K562 (cell line): ENCODE data around the gene DARS2. TPM values are rescaled to one million over a fixed set of nuclear protein-coding genes. Genes with fewer than 3 reads are reported as not detected.

ENCODE experiments used
- CXXC5 ChIP-seq: fragments of 250-450 bp; sonication (Bioruptor Pico); IDR thresholded peaks from 2 replicates; pipeline ENCODE4 v1.8.0; 2022; ENCODE audit warnings: inconsistent platforms, mild to moderate bottlenecking, moderate library complexity
- NFIC ChIP-seq: fragments of 450-650 bp; IDR thresholded peaks from 2 replicates; pipeline ENCODE4 v1.6.1; 2017; ENCODE audit warnings: mild to moderate bottlenecking, inconsistent platforms
- SMARCC2 ChIP-seq: fragments of 450-650 bp; IDR thresholded peaks from 2 replicates; pipeline ENCODE4 v1.6.1; 2017; ENCODE audit warnings: antibody characterized with exemption, moderate library complexity, mild to moderate bottlenecking, low read depth
- YBX1 ChIP-seq: fragments of 450-650 bp; IDR thresholded peaks from 2 replicates; pipeline ENCODE4 v1.7.1; 2016; ENCODE audit warnings: mild to moderate bottlenecking
- ZNF668 ChIP-seq: fragments of 250-450 bp; sonication (Bioruptor Pico); IDR thresholded peaks from 2 replicates; pipeline ENCODE4 v1.8.0; 2022; ENCODE audit warnings: mild to moderate bottlenecking, inconsistent platforms
- polyA plus RNA-seq, 8 experiments: library from polyadenylated mRNA; depleted of rRNA in 4 of 8; stranded (reverse) in 5 of 8; unstranded in 3 of 8; fragments of >200 nt; fragmentation: Nextera tagmentation in 2 of 8; fragmentation: Illumina TruSeq in 1 of 8; extraction: Ambion mirVana in 2 of 8; extraction: Trizol in 1 of 8; gene quantifications; 2 replicates each; pipeline versions ENCODE4 v1.2.1 to v1.2.3, GENCODE V29; 2011 to 2014; ENCODE audit warnings: inconsistent platforms in 1 of 8, missing spikeins in 1 of 8
- total RNA-seq, 7 experiments: library from RNA; depleted of rRNA in 6 of 7; stranded (reverse); fragments of >200 nt in 6 of 7; fragmentation: Illumina TruSeq in 2 of 7; extraction: Trizol in 2 of 7; gene quantifications; 2 replicates each; pipeline versions ENCODE4 v1.2.1 to v1.2.3, GENCODE V29; 2011 to 2021; ENCODE audit warnings: low replicate concordance in 1 of 7
- TF ChIP-seq, protein P1 (sequence below): fragments of 200-600 bp; sonication (generic); IDR thresholded peaks from one replicate; pipeline ENCODE4 v1.6.1; 2012; ENCODE audit warnings: mild to moderate bottlenecking, low read depth, low read length, inconsistent platforms
- TF ChIP-seq, protein P2 (sequence below): fragments of 250-450 bp; sonication (Bioruptor Pico); IDR thresholded peaks from 2 replicates; pipeline ENCODE4 v1.5.0; 2021; ENCODE audit warnings: mild to moderate bottlenecking, moderate library complexity
- TF ChIP-seq, protein P3 (sequence below): sonication (generic); formaldehyde crosslinking; IDR thresholded peaks from 2 replicates; pipeline ENCODE4 v1.8.1; 2023; ENCODE audit warnings: mild to moderate bottlenecking, missing genetic modification reagents
- TF ChIP-seq, protein P4 (sequence below): fragments of 450-650 bp; IDR thresholded peaks from 2 replicates; pipeline ENCODE4 v1.6.1; 2016; ENCODE audit warnings: borderline replicate concordance

Gene DARS2
- total and polyA plus RNA-seq, 9 of the 15 experiments (the other 6 are each of a cell fraction or from before 2014, with no cell fraction given): 36.4 to 96.7 (median 68.6) TPM

DNA sequence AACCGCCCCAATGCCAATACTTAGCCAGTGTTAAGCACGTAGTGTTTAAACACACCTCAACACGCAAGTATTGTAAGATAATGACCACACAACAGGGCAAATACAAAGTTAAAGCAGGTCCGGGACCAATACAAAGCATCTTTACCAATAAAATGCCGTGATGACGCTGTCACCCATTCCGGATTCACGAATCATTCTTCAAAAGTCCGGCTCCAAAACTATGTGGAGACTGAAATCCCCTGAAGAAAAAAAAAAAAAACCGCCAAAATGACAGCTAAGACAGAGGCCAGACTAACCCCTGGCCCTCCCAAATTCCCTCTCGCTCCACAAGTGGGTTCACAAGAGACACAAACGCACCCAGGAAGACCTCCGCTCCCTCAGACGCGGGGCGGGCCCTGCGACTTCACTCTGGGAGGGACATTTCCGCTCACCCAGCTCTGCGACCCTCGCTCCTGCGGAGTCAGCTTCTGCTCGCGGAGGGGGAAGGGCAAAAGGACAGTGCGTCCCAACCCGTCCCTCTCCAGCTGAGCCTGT, 625 bp upstream of the DARS2 start (continued):
- TF ChIP-seq, protein P1, sequence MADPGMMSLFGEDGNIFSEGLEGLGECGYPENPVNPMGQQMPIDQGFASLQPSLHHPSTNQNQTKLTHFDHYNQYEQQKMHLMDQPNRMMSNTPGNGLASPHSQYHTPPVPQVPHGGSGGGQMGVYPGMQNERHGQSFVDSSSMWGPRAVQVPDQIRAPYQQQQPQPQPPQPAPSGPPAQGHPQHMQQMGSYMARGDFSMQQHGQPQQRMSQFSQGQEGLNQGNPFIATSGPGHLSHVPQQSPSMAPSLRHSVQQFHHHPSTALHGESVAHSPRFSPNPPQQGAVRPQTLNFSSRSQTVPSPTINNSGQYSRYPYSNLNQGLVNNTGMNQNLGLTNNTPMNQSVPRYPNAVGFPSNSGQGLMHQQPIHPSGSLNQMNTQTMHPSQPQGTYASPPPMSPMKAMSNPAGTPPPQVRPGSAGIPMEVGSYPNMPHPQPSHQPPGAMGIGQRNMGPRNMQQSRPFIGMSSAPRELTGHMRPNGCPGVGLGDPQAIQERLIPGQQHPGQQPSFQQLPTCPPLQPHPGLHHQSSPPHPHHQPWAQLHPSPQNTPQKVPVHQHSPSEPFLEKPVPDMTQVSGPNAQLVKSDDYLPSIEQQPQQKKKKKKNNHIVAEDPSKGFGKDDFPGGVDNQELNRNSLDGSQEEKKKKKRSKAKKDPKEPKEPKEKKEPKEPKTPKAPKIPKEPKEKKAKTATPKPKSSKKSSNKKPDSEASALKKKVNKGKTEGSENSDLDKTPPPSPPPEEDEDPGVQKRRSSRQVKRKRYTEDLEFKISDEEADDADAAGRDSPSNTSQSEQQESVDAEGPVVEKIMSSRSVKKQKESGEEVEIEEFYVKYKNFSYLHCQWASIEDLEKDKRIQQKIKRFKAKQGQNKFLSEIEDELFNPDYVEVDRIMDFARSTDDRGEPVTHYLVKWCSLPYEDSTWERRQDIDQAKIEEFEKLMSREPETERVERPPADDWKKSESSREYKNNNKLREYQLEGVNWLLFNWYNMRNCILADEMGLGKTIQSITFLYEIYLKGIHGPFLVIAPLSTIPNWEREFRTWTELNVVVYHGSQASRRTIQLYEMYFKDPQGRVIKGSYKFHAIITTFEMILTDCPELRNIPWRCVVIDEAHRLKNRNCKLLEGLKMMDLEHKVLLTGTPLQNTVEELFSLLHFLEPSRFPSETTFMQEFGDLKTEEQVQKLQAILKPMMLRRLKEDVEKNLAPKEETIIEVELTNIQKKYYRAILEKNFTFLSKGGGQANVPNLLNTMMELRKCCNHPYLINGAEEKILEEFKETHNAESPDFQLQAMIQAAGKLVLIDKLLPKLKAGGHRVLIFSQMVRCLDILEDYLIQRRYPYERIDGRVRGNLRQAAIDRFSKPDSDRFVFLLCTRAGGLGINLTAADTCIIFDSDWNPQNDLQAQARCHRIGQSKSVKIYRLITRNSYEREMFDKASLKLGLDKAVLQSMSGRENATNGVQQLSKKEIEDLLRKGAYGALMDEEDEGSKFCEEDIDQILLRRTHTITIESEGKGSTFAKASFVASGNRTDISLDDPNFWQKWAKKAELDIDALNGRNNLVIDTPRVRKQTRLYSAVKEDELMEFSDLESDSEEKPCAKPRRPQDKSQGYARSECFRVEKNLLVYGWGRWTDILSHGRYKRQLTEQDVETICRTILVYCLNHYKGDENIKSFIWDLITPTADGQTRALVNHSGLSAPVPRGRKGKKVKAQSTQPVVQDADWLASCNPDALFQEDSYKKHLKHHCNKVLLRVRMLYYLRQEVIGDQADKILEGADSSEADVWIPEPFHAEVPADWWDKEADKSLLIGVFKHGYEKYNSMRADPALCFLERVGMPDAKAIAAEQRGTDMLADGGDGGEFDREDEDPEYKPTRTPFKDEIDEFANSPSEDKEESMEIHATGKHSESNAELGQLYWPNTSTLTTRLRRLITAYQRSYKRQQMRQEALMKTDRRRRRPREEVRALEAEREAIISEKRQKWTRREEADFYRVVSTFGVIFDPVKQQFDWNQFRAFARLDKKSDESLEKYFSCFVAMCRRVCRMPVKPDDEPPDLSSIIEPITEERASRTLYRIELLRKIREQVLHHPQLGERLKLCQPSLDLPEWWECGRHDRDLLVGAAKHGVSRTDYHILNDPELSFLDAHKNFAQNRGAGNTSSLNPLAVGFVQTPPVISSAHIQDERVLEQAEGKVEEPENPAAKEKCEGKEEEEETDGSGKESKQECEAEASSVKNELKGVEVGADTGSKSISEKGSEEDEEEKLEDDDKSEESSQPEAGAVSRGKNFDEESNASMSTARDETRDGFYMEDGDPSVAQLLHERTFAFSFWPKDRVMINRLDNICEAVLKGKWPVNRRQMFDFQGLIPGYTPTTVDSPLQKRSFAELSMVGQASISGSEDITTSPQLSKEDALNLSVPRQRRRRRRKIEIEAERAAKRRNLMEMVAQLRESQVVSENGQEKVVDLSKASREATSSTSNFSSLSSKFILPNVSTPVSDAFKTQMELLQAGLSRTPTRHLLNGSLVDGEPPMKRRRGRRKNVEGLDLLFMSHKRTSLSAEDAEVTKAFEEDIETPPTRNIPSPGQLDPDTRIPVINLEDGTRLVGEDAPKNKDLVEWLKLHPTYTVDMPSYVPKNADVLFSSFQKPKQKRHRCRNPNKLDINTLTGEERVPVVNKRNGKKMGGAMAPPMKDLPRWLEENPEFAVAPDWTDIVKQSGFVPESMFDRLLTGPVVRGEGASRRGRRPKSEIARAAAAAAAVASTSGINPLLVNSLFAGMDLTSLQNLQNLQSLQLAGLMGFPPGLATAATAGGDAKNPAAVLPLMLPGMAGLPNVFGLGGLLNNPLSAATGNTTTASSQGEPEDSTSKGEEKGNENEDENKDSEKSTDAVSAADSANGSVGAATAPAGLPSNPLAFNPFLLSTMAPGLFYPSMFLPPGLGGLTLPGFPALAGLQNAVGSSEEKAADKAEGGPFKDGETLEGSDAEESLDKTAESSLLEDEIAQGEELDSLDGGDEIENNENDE: no peak
- TF ChIP-seq SMARCC2 (no peak), ZNF668 (CRISPR knock-in tag) (no peak), CXXC5 (CRISPR knock-in tag) (no peak), YBX1 (no peak), NFIC (no peak)
- TF ChIP-seq, protein P2, sequence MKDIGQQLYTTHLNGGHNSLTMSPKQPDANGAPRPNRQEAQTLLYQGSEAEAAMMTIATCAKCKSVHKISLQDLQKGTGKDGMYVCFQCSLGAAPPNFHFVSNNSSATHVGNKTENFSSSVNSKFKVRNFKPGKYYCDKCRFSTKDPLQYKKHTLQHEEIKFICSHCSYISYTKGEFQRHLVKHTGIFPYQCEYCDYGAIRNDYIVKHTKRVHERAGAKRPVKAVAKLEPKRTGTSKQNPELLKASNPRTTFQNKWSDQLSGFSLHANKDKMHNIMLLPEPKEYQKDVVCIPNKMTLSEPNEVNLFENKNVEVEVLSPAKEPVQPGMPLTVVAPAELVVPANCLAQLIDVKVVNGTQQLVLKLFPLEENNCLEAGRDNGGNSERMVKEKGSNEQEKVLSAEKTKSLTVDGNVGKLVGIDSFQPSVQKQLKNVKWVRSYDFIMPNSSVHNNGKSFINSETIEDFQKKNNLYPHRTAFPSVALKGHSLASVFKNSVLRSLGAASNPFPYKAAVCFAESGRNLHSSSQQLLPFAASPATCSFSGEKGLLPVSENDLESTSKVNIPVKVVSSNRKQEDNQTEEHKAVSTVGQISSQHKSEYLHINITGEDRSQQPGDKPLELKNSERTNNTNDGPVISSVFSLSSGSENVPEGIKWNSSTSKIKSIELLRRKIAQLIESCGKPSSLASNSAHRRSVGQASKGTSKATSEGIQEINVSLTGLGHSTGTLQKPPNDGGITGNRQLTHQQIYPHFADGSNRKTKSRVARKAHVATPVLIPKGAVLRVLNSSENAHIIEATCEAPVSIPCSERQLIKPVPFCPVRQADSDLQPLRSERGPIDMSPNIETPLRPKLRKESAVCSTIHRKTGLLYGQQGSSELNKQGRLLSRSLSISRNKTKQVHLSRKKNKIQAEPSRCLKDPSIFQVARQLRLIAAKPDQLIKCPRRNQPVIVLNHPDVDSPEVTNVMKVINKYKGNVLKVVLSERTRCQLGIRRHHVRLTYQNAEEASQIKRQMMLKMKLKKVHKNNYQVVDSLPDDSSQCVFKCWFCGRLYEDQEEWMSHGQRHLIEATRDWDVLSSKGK (CRISPR knock-in tag): no peak
- TF ChIP-seq, protein P3, sequence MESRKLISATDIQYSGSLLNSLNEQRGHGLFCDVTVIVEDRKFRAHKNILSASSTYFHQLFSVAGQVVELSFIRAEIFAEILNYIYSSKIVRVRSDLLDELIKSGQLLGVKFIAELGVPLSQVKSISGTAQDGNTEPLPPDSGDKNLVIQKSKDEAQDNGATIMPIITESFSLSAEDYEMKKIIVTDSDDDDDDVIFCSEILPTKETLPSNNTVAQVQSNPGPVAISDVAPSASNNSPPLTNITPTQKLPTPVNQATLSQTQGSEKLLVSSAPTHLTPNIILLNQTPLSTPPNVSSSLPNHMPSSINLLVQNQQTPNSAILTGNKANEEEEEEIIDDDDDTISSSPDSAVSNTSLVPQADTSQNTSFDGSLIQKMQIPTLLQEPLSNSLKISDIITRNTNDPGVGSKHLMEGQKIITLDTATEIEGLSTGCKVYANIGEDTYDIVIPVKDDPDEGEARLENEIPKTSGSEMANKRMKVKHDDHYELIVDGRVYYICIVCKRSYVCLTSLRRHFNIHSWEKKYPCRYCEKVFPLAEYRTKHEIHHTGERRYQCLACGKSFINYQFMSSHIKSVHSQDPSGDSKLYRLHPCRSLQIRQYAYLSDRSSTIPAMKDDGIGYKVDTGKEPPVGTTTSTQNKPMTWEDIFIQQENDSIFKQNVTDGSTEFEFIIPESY (CRISPR knock-in tag): no peak
- TF ChIP-seq, protein P4, sequence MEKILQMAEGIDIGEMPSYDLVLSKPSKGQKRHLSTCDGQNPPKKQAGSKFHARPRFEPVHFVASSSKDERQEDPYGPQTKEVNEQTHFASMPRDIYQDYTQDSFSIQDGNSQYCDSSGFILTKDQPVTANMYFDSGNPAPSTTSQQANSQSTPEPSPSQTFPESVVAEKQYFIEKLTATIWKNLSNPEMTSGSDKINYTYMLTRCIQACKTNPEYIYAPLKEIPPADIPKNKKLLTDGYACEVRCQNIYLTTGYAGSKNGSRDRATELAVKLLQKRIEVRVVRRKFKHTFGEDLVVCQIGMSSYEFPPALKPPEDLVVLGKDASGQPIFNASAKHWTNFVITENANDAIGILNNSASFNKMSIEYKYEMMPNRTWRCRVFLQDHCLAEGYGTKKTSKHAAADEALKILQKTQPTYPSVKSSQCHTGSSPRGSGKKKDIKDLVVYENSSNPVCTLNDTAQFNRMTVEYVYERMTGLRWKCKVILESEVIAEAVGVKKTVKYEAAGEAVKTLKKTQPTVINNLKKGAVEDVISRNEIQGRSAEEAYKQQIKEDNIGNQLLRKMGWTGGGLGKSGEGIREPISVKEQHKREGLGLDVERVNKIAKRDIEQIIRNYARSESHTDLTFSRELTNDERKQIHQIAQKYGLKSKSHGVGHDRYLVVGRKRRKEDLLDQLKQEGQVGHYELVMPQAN: peak; percentile 78
